ENCODE results near the gene TCF20.

The TCF20 gene

DNA sequence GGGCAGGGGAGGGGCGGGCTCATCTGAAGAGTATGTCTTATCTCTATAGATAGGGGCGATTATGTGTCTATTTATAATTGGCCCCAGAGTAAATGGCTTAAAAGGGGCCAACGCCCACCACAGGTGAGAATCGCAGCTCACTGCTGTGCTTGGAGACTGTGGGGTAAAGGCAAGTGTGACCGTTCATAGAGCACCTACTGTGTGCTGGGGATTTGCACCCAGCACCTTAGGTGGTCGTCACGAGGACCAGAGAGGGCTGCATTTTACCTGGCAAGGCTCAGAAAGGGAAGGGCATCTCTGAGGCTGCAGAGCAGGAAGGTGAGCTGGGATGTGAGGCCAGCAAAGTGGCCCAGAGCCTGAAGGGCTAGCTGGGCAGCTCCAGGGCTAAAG, 13.7 kb upstream of the TCF20 start:
- intact Hi-C loops (cut with DNase I): no loop called here

DNA sequence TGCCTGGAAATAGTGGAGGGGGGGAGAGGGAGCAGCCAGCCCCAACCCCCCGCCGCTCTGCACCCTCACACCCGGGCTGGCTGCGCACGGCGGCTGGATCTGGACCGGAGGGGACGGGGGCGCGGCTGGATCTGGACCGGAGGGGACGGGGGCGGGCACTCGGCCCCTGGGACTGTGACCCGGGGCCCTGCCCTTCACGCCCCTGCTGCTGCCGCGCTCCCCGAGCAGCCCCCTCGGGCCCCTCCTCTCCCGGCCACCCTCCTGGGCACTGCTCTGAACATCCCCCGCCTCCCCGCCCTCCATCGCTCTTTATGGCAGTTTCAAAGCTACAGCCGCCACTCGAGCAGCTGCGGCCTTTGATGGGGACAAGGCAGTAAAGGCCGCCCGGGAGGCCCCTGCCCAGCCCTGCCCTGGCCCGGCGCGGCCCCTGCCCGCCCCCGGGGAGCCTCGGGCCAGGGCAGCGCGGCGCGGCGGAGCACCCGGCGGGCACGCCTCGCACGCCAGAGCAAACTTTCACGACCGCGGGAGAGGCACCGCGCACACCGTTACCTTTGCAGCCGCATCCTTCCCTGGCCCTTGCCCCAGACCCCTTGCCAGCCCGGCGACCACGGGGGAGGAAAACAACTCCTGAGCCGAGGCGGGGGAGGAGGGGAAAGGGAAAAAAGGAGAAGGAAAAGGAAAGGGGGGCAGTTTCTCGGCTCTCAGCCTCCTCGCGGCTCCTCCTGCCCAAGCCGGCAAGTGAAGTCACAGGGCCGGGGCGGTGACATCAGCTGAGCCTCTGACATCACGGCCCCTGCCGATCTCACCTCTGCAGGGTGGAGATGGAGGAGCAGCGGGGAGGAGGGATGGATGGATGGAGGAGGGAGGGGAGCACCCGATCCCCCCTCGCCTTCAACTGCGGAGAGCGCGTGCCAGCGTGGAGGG, 13.1 kb upstream of the TCF20 start:
- intact Hi-C loops (cut with DNase I): no loop called here
- peak in 5 of 10 donors; percentile 44 to 92 (median 65) for DNase-seq

More for the DNA sequence above, 13.7 kb upstream of the TCF20 start:
- DNase-seq: peak in 1 of 10 donors; percentile 28

- intact Hi-C loops (cut with DNase I): no loop called here
- peak in 3 of 10 donors; percentile 19 to 85 (median 74) for DNase-seq
Measured at GRCh38 chr22:42282943-42283277, 12.5 kb upstream of the TCF20 start.

GRCh38 chr22:42282252-42282942, 11.9 kb upstream of the TCF20 start:
- intact Hi-C loops (cut with DNase I): no loop called here
- DNase-seq: peak in 3 of 10 donors; percentile 61 to 86 (median 64)

GRCh38 chr22:42281706-42282251, 11.3 kb upstream of the TCF20 start:
- DNase-seq: peak in 2 of 10 donors; percentile 7 to 30
- intact Hi-C loops (cut with DNase I): no loop called here

GRCh38 chr22:42281284-42281683, 10.8 kb upstream of the TCF20 start:
- peak in 1 of 10 donors; percentile 4 for DNase-seq
- intact Hi-C loops (cut with DNase I): no loop called here

DNA sequence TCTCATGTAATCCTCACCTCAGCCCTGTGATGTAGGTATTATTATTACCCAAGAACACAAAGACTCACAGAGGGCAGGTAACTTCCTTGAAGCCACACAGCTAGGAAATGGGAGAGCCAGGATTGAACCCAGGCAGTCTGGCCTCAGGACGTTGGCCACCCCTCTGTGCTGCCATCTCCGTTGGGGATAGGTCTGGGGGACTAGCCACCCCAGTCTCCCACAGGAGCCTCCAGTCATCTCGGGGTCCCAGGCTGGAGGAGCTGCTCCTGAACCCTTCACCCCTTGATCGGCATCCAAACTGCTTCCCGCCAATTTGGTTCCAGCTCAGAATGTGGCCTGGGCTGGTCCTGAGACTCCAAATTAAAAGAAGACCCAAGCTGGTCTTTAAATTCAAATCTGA, 10.4 kb upstream of the TCF20 start:
- peak in 1 of 10 donors; percentile 74 for DNase-seq
- intact Hi-C loops (cut with DNase I): no loop called here

DNA sequence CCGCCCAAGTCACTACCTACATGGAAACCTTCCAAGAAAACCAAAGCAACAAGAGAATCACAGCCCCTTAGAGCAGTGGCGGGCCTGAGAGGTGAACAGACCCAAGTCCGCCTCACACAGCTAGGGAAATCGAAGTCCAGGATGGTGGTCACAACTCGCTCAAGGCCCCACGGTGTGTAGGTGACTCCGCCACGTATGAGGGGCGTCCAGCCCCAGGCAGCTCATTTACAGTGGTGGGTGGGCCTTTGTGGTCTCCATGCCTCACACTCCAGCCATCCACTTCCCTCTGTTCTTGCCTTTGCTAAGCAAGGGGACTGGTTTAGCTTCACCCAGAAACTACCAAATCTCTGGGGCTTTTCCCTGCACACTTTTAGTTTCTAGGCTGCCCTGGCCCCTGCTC, 9.7 kb upstream of the TCF20 start:
- intact Hi-C loops (cut with DNase I): no loop called here
- DNase-seq: no peak

DNA sequence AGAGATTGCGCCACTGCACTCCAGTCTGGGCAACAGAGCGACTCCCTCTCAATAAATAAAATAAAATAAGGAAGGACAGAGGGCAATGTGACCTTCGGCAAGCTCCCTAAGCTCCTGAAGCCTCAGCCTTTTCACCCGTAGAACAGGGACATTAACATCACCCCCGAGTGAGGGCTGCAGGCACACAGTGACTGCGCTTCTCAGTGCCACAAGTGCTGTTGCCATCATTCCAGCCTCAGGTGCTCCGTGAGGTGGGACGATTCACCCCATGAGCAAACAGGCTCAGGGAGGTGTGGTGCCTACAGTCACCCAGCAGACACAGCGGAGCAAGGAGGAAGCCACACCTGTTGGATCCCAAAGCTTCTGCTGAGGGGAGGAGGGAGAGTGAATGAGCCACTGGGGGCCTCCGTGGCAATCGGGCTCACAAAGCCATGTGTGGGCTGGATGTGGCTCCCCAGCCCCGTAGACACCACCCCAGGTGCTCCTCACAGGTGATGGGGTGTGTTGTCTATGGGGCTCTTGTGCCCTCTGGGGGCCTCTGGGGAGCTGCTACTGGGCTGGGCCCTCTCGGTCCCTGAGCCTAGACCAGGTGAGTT, 9.1 kb upstream of the TCF20 start:
- intact Hi-C loops (cut with DNase I): loop anchor here (2.0 kb wide), 1 partner anchor 157 kb away; no protein-coding TSS in a partner anchor
- DNase-seq: no peak

GRCh38 chr22:42277988-42278776, 7.7 kb upstream of the TCF20 start:
- peak in 8 of 10 donors; percentile 49 to 93 (median 61) for DNase-seq
- intact Hi-C loops (cut with DNase I): loop anchor here (2.0 kb wide), 1 partner anchor 159 kb away; no protein-coding TSS in a partner anchor

GRCh38 chr22:42277232-42277753, 6.8 kb upstream of the TCF20 start:
- intact Hi-C loops (cut with DNase I): no loop called here
- no peak for DNase-seq

GRCh38 chr22:42275970-42276369, 5.5 kb upstream of the TCF20 start:
- DNase-seq: no peak
- intact Hi-C loops (cut with DNase I): no loop called here

DNA sequence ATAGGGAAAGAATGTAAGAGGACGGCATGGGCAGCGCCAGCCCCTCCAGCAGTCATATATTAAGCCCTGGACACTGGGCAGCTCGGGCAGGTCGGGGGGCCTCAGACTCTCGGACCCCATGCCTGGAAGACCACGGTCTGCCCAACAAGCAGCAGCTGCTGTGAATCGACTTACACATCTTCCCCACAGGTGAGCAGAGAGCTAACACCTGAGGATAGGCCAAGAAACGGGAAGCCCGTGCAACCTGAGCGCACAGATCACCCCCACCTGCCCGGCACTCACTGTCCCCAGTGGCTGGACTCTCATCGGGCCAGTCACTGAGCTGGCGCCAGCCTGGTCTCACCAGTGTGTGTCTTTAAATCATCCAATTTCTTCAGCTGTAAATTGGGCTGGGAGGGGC, 4.7 kb upstream of the TCF20 start:
- intact Hi-C loops (cut with DNase I): no loop called here
- no peak for DNase-seq

DNA sequence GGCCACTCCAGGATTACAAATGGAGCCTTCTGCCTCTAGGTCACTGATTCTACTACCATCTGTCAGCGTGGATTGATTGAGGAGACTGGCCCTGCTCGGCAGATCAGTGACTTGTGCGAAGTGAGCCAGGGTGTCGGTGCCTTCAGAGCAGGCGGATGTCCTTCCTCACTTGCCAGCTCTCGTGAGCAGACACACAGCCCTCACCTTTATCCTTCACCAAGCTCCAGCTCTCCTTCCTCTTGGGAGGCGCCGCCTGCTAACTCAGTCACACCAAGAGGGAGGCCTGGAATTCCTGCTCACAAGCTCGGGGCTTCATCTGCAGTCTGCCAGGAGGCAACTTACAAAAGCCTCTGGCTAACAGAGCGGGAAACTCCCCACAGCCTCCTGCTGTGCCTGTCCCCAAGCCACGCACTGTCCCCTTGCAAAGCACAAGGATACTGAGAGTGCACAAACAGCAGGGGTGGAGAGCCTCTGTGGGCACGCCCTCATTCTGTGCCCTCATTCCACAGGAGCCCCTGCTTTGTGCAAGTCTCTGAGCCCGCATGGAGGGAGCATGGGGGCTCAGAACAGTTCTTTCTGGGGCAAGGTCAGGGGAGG, 3.5 kb upstream of the TCF20 start:
- peak in 1 of 10 donors; percentile 75 for DNase-seq
- intact Hi-C loops (cut with DNase I): no loop called here

GRCh38 chr22:42272431-42272999, 2.1 kb upstream of the TCF20 start:
- intact Hi-C loops (cut with DNase I): no loop called here
- no peak for DNase-seq

DNA sequence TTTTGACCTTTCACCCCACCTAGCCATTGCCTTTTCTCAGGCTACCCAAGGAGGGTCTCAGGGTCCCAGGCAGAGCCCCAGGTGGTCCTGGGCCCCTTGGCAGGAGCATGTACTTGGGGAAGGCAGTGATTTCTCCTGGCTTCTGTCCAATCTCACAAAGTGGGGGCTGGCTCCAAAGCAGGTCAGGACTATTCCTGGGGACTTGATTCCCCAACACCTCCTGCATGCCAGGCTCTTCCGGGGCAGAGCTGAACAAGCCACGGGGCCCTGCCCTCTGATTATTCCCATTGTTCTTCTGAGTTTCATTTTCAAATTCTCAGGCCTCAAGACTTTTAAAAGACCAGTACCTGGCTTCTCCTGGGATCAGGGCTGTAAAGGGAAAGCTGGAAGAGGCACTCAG, 1.5 kb upstream of the TCF20 start:
- intact Hi-C loops (cut with DNase I): no loop called here
- DNase-seq: peak in 1 of 10 donors; percentile 58

GRCh38 chr22:42271191-42271813, 849 bp upstream of the TCF20 start:
- DNase-seq: no peak
- intact Hi-C loops (cut with DNase I): no loop called here

- no peak for DNase-seq
- intact Hi-C loops (cut with DNase I): no loop called here
Measured at GRCh38 chr22:42270176-42270509, 310 bp downstream of the TCF20 start.
